ENCODE measurements around the gene KLF4.

The KLF4 gene

GRCh38 chr9:107447081-107447480, 42.5 kb downstream of the KLF4 start:
- no peak for DNase-seq

- no peak for DNase-seq
Measured at GRCh38 chr9:107446491-107446890, 43.1 kb downstream of the KLF4 start.

- no peak for DNase-seq
Measured at GRCh38 chr9:107443786-107444185, 45.8 kb downstream of the KLF4 start.

- no peak for DNase-seq
Measured at GRCh38 chr9:107439991-107440456, 49.5 kb downstream of the KLF4 start.

- DNase-seq: no peak
Measured at GRCh38 chr9:107438211-107439031, 51.1 kb downstream of the KLF4 start.

GRCh38 chr9:107437716-107438115, 51.9 kb downstream of the KLF4 start:
- DNase-seq: no peak

GRCh38 chr9:107435415-107435814, 54.2 kb downstream of the KLF4 start:
- DNase-seq: no peak

Data from activated CD4-positive, alpha-beta T cell treated with anti-CD3 and anti-CD28 coated beads, Interleukin-2, amount 50 U/mL, for 4 hours (primary cell).